ENCODE measurements around the gene ZNF629. TPM values are rescaled to one million over a fixed set of nuclear protein-coding genes. Genes with fewer than 3 reads are reported as not detected.

The ZNF629 gene
- total RNA-seq (2021; ENCODE audit: unreplicated experiment) (18.4 TPM), Bru-seq, nascent RNA (percentile 71 among the genes with signal in this experiment), BruChase-seq, experiment 1, labeled RNA remaining after a 6-hour chase (percentile 86 among the genes with signal in this experiment), BruChase-seq, experiment 2, labeled RNA remaining after a 2-hour chase (percentile 90 among the genes with signal in this experiment)
- 7.7 and 10.2 TPM in 2 replicates for polyA plus RNA-seq (2012)
- long read RNA-seq, partial matches to known transcripts = 0 of 30 reads
- long read RNA-seq, other reads (novel, unspliced or antisense) = 30 of 30 reads

DNA sequence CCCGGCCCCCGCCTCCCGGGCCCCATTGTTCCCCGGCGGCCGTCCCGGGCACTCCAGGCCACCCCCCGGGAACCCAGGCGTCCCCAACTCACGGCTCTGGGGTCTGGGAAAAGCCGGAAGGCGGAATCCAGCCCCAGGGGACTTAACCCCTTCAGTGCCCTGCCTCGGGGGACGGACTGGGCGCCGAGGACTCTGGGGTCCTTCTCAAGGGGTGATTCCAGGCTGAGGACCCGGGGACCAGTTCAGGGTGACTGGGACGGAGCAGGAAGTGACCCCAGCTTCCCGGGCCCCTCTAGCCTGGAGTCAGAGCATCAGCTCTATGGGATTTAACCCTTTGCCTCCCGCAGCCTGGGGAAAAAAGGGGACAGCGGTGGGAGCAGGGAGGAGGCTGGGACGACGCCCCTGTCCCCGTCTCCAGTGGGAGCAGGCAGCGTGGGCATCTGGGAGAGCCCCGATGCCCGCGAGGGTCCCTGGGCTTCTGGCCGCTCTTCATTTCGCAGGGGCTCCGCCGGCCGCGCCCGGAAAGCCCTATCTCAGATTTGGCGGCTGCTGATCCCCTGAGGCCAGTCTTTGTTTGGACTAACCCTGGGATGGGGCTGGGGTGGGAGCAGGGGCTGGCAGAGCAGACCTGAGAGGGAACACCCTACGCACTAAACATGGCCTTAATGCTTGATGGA is at the start of gene ZNF629:
Gene ZNF629, minus strand, starts transcription at position 270 of the 677 bp plus-strand sequence. CDS start 2,723 bp downstream, outside the sequence.
- peak within 1 kb of the TSS; percentile 92 to 94 for H3K4me3 ChIP-seq (replicated peaks in 1 of 2; ENCODE audit: low read depth in 1 of 2, low read length in 2 of 2)
- peaks cover 21% of the 10 kb centered on the region for H3K79me2 ChIP-seq (ENCODE audit: insufficient read depth, low read length)
- peak; percentile 39 for DNase-seq (ENCODE audit: low read depth, low spot score)
- H4K20me1 ChIP-seq (ENCODE audit: insufficient read depth) = no peaks in the 10 kb centered on the region
- H3K9me3 ChIP-seq (ENCODE audit: control insufficient read depth in 1 of 2, insufficient read depth in 1 of 2, low read depth in 1 of 2, low read length in 2 of 2) = no peaks in the 10 kb centered on the region
- H3K4me1 ChIP-seq (ENCODE audit: control insufficient read depth in 1 of 2, insufficient read depth in 2 of 2, low read length in 2 of 2) = peaks cover 7 to 22% of the 10 kb centered on the region in 2 experiments; a peak in 3 of 4 replicates
- H3K9me2 ChIP-seq (ENCODE audit: insufficient read depth) = no peaks in the 10 kb centered on the region
- POLR2A ChIA-PET = interaction anchor here (0.6 to 2.6 kb wide), 4 partner anchors 16 to 127 kb away, joined by 3 to 23 read pairs (median 4); no protein-coding TSS in a partner anchor
- H3K27ac ChIP-seq (ENCODE audit: low read depth, low read length) = peak within 1 kb of the TSS; percentile 78
- no TSS peak for BruUV-seq (replicated peaks)
- RAD21 ChIA-PET (ENCODE audit: low non-redundant PET in 1 of 2, low total read pairs in 2 of 2, uncharacterized antibody in 2 of 2, unreplicated experiment in 2 of 2) = interaction anchor here in 1 of 2 experiments (1.3 kb wide), 1 partner anchor 19 kb away, joined by 4 read pairs; no protein-coding TSS in a partner anchor
- peaks cover 0 to 11% of the 10 kb centered on the region in 2 experiments; a peak in 2 of 4 replicates for H3K36me3 ChIP-seq (ENCODE audit: control insufficient read depth in 1 of 2, insufficient read depth in 2 of 2, low read length in 2 of 2)
- no peaks in the 10 kb centered on the region for H3K27me3 ChIP-seq (ENCODE audit: insufficient read depth, low read length)
- intact Hi-C loops (cut with micrococcal nuclease) = loop anchor here (1.0 to 5.0 kb wide), 3 partner anchors 18 to 136 kb away; partner anchors contain the start of gene FBXL19
- peak within 1 kb of the TSS; percentile 81 for H2AFZ ChIP-seq (ENCODE audit: low read depth, low read length, poor library complexity, severe bottlenecking)
- peak within 1 kb of the TSS; percentile 98 for H3K4me2 ChIP-seq (ENCODE audit: low read length)
- peak; percentile 84 for ATAC-seq
- H3K9ac ChIP-seq (ENCODE audit: low read length) = peak within 1 kb of the TSS; percentile 92
- CTCF ChIA-PET = interaction anchor here (0.8 to 1.1 kb wide), 2 partner anchors 16 to 18 kb away, joined by 3 to 11 read pairs; no protein-coding TSS in a partner anchor
- no peak for TF ChIP-seq JUND (IDR thresholded peaks at IDR 0.05)
- no peak for TF ChIP-seq POLR2A (IDR thresholded peaks at IDR 0.05; ENCODE audit: borderline replicate concordance, extremely low read depth, insufficient read depth, insufficient read length)
- TF ChIP-seq, protein P1, sequence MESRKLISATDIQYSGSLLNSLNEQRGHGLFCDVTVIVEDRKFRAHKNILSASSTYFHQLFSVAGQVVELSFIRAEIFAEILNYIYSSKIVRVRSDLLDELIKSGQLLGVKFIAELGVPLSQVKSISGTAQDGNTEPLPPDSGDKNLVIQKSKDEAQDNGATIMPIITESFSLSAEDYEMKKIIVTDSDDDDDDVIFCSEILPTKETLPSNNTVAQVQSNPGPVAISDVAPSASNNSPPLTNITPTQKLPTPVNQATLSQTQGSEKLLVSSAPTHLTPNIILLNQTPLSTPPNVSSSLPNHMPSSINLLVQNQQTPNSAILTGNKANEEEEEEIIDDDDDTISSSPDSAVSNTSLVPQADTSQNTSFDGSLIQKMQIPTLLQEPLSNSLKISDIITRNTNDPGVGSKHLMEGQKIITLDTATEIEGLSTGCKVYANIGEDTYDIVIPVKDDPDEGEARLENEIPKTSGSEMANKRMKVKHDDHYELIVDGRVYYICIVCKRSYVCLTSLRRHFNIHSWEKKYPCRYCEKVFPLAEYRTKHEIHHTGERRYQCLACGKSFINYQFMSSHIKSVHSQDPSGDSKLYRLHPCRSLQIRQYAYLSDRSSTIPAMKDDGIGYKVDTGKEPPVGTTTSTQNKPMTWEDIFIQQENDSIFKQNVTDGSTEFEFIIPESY (IDR thresholded peaks at IDR 0.05; ENCODE audit: extremely low read depth, insufficient replicate concordance, low read length) = no peak
- peak; percentile 47; the same call in 1 of the 2 replicates for TF ChIP-seq SP1 (IDR thresholded peaks at IDR 0.05; ENCODE audit: low read depth)
- TF ChIP-seq SRF (IDR thresholded peaks at IDR 0.05; ENCODE audit: low read depth) = no peak
- no peak for TF ChIP-seq FOSL1 (IDR thresholded peaks at IDR 0.05; ENCODE audit: low read depth)
- no peak for TF ChIP-seq ZNF274 (IDR thresholded peaks at IDR 0.05; ENCODE audit: low read depth, low read length)
- no peak for TF ChIP-seq RAD21 (IDR thresholded peaks at IDR 0.05; ENCODE audit: low read depth)
- TF ChIP-seq EZH2phosphoT487 (IDR thresholded peaks at IDR 0.05; ENCODE audit: borderline replicate concordance) = no peak
- 0 out of 2 replicates have a peak, but pooled peaks have one; percentile 4 for TF ChIP-seq ZFX (IDR thresholded peaks at IDR 0.05)
- 0 out of 2 replicates have a peak, but pooled peaks have one; percentile 47 for TF ChIP-seq CBX3 (IDR thresholded peaks at IDR 0.05; ENCODE audit: low read depth)
- TF ChIP-seq, protein P2, sequence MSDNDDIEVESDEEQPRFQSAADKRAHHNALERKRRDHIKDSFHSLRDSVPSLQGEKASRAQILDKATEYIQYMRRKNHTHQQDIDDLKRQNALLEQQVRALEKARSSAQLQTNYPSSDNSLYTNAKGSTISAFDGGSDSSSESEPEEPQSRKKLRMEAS (IDR thresholded peaks at IDR 0.05) = no peak; the same call in 1 of the 2 replicates
- no peak for TF ChIP-seq SIN3A (IDR thresholded peaks at IDR 0.05; ENCODE audit: low read depth)
- TF ChIP-seq EZH2 (IDR thresholded peaks at IDR 0.05) = no peak
- TF ChIP-seq, protein P3, sequence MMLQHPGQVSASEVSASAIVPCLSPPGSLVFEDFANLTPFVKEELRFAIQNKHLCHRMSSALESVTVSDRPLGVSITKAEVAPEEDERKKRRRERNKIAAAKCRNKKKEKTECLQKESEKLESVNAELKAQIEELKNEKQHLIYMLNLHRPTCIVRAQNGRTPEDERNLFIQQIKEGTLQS (IDR thresholded peaks at IDR 0.05) = no peak
- TF ChIP-seq, protein P4, sequence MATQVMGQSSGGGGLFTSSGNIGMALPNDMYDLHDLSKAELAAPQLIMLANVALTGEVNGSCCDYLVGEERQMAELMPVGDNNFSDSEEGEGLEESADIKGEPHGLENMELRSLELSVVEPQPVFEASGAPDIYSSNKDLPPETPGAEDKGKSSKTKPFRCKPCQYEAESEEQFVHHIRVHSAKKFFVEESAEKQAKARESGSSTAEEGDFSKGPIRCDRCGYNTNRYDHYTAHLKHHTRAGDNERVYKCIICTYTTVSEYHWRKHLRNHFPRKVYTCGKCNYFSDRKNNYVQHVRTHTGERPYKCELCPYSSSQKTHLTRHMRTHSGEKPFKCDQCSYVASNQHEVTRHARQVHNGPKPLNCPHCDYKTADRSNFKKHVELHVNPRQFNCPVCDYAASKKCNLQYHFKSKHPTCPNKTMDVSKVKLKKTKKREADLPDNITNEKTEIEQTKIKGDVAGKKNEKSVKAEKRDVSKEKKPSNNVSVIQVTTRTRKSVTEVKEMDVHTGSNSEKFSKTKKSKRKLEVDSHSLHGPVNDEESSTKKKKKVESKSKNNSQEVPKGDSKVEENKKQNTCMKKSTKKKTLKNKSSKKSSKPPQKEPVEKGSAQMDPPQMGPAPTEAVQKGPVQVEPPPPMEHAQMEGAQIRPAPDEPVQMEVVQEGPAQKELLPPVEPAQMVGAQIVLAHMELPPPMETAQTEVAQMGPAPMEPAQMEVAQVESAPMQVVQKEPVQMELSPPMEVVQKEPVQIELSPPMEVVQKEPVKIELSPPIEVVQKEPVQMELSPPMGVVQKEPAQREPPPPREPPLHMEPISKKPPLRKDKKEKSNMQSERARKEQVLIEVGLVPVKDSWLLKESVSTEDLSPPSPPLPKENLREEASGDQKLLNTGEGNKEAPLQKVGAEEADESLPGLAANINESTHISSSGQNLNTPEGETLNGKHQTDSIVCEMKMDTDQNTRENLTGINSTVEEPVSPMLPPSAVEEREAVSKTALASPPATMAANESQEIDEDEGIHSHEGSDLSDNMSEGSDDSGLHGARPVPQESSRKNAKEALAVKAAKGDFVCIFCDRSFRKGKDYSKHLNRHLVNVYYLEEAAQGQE (IDR thresholded peaks at IDR 0.05; ENCODE audit: low read depth) = no peak
- TF ChIP-seq EGR1 (IDR thresholded peaks at IDR 0.05; ENCODE audit: low read depth) = peak; percentile 26; the same call in 1 of the 2 replicates
- TF ChIP-seq POLR2AphosphoS5 (IDR thresholded peaks at IDR 0.05; ENCODE audit: low read depth, low read length) = peak; percentile 70
- peak; percentile 83; the same call in 1 of the 2 replicates for TF ChIP-seq ELF1 (IDR thresholded peaks at IDR 0.05; ENCODE audit: borderline replicate concordance, low read depth)
